ENCODE data around the gene HSF2. TPM values are rescaled to one million over a fixed set of nuclear protein-coding genes. Genes with fewer than 3 reads are reported as not detected.

Gene HSF2
- polyA plus RNA-seq, 2 of the 4 experiments (the other 2 are of a cell fraction): 9.2 to 25.9 TPM

DNA sequence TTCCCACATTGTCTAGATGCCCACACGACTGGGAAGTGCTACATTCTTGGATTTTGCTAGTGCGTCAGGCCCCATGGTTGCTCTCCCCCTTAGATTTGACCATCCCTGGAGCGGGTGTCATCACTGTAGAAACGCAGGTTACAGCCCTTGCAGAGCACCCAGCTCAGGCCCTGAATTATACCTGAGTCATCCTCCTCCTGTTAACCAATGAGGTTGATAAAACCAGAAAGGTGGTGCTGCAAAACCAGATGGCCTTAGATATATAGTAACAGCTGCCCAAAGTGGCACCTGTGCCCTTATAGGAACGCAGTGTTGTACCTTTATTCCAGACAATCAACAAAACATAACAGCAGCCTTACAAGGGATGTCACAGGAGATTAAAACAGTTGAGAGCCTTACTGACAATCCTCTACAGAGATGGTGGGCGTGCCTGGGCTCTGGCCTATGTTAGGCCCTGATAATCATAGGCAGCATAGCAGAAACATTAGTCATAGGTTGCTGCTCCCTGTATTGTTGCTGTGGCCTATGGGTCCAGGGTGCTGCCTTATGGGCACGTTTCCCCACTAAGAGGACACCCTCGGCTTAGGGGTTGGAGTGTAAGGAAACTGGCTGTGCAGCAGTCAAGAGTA is 33.6 kb upstream of the HSF2 start:
- ChIA-PET CTCF (no interaction called here), POLR2A (no interaction called here)
- Histone ChIP-seq H3K27ac (no peak overlapping the region), H3K4me2 (no peak overlapping the region), H3K9me3 (no peaks in the 10 kb centered on the region), H3K4me1 (no peaks in the 10 kb centered on the region), H3K4me3 (no peak overlapping the region)
- DNase-seq (ENCODE audit: low read depth in 1 of 2, low spot score in 1 of 2) (no peak), FAIRE-seq (no peak), ATAC-seq (no peak)
- TF ChIP-seq RNF2 (IDR thresholded peaks at IDR 0.05; ENCODE audit: borderline replicate concordance, low read depth) (no peak), HOXB5 (CRISPR knock-in tag; IDR thresholded peaks at IDR 0.05) (no peak), RARB (CRISPR knock-in tag; IDR thresholded peaks at IDR 0.05) (no peak), ZC3H11A (IDR thresholded peaks at IDR 0.05) (no peak), SREBF2 (IDR thresholded peaks at IDR 0.05) (no peak), HEYL (CRISPR knock-in tag; IDR thresholded peaks at IDR 0.05) (no peak), FOSB (CRISPR knock-in tag; IDR thresholded peaks at IDR 0.05) (no peak), RAD21 (conservative IDR thresholded peaks at IDR 0.05 in 1 of 2, IDR thresholded peaks at IDR 0.05 in 1 of 2) (no peak), CHD2 (IDR thresholded peaks at IDR 0.05; ENCODE audit: low read length, partially characterized antibody) (no peak), POLR2A (IDR thresholded peaks at IDR 0.05; ENCODE audit: low read length) (no peak), ESRRA (IDR thresholded peaks at IDR 0.05; ENCODE audit: borderline replicate concordance, low read length) (no peak), JUNB (IDR thresholded peaks at IDR 0.05) (no peak), EHF (CRISPR knock-in tag; IDR thresholded peaks at IDR 0.05) (no peak), GATA3 (IDR thresholded peaks at IDR 0.05; ENCODE audit: borderline replicate concordance) (no peak), CBX8 (IDR thresholded peaks at IDR 0.05) (no peak)
- TF ChIP-seq, protein P1, sequence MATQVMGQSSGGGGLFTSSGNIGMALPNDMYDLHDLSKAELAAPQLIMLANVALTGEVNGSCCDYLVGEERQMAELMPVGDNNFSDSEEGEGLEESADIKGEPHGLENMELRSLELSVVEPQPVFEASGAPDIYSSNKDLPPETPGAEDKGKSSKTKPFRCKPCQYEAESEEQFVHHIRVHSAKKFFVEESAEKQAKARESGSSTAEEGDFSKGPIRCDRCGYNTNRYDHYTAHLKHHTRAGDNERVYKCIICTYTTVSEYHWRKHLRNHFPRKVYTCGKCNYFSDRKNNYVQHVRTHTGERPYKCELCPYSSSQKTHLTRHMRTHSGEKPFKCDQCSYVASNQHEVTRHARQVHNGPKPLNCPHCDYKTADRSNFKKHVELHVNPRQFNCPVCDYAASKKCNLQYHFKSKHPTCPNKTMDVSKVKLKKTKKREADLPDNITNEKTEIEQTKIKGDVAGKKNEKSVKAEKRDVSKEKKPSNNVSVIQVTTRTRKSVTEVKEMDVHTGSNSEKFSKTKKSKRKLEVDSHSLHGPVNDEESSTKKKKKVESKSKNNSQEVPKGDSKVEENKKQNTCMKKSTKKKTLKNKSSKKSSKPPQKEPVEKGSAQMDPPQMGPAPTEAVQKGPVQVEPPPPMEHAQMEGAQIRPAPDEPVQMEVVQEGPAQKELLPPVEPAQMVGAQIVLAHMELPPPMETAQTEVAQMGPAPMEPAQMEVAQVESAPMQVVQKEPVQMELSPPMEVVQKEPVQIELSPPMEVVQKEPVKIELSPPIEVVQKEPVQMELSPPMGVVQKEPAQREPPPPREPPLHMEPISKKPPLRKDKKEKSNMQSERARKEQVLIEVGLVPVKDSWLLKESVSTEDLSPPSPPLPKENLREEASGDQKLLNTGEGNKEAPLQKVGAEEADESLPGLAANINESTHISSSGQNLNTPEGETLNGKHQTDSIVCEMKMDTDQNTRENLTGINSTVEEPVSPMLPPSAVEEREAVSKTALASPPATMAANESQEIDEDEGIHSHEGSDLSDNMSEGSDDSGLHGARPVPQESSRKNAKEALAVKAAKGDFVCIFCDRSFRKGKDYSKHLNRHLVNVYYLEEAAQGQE (IDR thresholded peaks at IDR 0.05): no peak
- TF ChIP-seq, protein P2, sequence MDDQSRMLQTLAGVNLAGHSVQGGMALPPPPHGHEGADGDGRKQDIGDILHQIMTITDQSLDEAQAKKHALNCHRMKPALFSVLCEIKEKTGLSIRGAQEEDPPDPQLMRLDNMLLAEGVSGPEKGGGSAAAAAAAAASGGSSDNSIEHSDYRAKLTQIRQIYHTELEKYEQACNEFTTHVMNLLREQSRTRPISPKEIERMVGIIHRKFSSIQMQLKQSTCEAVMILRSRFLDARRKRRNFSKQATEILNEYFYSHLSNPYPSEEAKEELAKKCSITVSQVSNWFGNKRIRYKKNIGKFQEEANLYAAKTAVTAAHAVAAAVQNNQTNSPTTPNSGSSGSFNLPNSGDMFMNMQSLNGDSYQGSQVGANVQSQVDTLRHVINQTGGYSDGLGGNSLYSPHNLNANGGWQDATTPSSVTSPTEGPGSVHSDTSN (IDR thresholded peaks at IDR 0.05): no peak
- TF ChIP-seq, protein P3, sequence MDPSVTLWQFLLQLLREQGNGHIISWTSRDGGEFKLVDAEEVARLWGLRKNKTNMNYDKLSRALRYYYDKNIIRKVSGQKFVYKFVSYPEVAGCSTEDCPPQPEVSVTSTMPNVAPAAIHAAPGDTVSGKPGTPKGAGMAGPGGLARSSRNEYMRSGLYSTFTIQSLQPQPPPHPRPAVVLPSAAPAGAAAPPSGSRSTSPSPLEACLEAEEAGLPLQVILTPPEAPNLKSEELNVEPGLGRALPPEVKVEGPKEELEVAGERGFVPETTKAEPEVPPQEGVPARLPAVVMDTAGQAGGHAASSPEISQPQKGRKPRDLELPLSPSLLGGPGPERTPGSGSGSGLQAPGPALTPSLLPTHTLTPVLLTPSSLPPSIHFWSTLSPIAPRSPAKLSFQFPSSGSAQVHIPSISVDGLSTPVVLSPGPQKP (IDR thresholded peaks at IDR 0.05; ENCODE audit: low read depth, low read length): no peak
- WGBS (ENCODE audit: missing lambda C conversion rate): 37% methylated on average over 8 of the region's 8 CpGs

DNA sequence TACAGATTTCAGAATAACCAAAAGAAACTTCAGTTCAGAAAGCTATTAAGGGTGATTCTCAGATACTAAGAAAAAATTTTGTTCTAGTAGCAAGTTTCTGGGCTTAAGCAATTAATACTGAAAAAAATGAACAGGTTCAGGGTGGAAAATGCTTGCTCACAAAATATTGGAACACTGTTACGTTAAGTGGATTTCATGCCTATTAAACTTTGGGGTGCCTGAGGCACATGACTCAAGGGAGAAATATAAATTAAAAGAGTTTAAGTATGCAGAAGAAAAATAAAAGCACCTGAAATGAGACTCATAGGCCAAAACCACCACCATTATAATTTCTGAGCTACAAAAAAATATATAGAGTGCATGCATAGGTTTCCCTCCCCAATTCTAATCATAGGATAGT is 32.3 kb upstream of the HSF2 start:
- Histone ChIP-seq H3K4me3 (no peak overlapping the region), H3K4me1 (no peaks in the 10 kb centered on the region), H3K27ac (no peak overlapping the region), H3K4me2 (no peak overlapping the region), H3K9me3 (no peaks in the 10 kb centered on the region)
- no peak for TF ChIP-seq POLR2AphosphoS2 (conservative IDR thresholded peaks at IDR 0.05; ENCODE audit: low read length)
- TF ChIP-seq BHLHE40 (IDR thresholded peaks at IDR 0.05; ENCODE audit: low read depth, low read length): no peak
- TF ChIP-seq KDM1A (IDR thresholded peaks at IDR 0.05; ENCODE audit: low read depth): no peak
- TF ChIP-seq, protein P4, sequence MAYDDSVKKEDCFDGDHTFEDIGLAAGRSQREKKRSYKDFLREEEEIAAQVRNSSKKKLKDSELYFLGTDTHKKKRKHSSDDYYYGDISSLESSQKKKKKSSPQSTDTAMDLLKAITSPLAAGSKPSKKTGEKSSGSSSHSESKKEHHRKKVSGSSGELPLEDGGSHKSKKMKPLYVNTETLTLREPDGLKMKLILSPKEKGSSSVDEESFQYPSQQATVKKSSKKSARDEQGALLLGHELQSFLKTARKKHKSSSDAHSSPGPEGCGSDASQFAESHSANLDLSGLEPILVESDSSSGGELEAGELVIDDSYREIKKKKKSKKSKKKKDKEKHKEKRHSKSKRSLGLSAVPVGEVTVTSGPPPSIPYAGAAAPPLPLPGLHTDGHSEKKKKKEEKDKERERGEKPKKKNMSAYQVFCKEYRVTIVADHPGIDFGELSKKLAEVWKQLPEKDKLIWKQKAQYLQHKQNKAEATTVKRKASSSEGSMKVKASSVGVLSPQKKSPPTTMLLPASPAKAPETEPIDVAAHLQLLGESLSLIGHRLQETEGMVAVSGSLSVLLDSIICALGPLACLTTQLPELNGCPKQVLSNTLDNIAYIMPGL (CRISPR knock-in tag; IDR thresholded peaks at IDR 0.05; ENCODE audit: borderline replicate concordance): no peak
- no peak for TF ChIP-seq EHF (CRISPR knock-in tag; IDR thresholded peaks at IDR 0.05)
- ATAC-seq (no peak), FAIRE-seq (no peak), DNase-seq (ENCODE audit: low read depth in 1 of 2, low spot score in 1 of 2) (no peak)
- 34% methylated on average over 1 of the region's 1 CpG for WGBS (ENCODE audit: missing lambda C conversion rate)
- POLR2A ChIA-PET: no interaction called here
- CTCF ChIA-PET: no interaction called here
